Measurements from ENCODE around the gene LRRC73. TPM values are rescaled to one million over a fixed set of nuclear protein-coding genes. Genes with fewer than 3 reads are reported as not detected.
A peak's percentile ranks its signal among the peaks of the same experiment; 100 is the strongest.

Gene LRRC73
- total and polyA plus RNA-seq, 9 of the 15 experiments (the other 6 are each of a cell fraction or from before 2014, with no cell fraction given), result 0.07 to 0.55 (median 0.16) TPM; not detected in 3

DNA sequence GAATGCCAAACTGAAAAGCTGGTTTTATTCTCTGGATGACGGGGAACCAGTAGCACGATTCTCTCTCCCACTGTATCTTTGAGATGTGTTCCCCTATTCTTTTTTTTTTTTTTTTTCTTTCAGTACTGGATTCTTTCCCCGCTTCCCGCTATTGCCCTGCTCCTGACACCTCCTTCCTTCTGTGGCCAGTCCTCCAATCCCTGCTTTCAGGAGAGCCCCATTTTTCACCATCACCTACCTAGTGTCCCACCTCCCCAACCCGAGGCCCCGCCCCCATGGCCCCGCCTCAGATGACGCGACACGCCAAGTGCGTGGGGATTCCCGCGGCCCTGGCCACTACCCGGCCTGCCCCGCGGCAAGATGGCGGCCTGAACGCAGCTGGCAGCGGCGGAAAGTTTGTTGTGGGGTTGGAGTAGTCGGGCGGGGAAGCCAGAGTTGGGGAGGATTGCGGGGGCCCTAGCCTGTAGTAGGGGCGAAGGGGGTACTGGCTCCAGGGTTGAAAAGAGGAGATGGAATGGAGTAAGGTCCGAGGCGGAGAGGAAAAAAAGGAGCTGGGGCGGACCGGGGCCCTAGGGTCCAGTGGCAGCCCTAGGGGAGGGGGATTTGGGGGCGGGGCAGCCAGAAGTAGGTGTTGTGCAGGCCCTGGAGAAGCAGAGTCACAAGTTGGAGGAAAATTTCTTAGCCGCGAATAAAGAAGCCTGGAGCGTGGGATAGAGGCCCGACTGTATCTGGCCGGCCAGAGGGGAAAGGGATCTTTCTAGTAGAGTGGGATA, 32.7 kb downstream of the LRRC73 start, which contains the start of gene TJAP1 (continued):
- 0 out of 2 replicates have a peak, but pooled peaks have one; percentile 12 for TF ChIP-seq ATF7 (IDR thresholded peaks at IDR 0.05)
- no peak for TF ChIP-seq MEIS2 (IDR thresholded peaks at IDR 0.05; ENCODE audit: partially characterized antibody)
- TF ChIP-seq TEAD4 (IDR thresholded peaks at IDR 0.05; ENCODE audit: low read length), result peak; percentile 13; the same call in 1 of the 2 replicates
- TF ChIP-seq TEAD4 (CRISPR knock-in tag; IDR thresholded peaks at IDR 0.05; ENCODE audit: borderline replicate concordance), result no peak
- no peak for TF ChIP-seq HDAC6 (IDR thresholded peaks at IDR 0.05; ENCODE audit: low read depth, low read length)
- no peak for TF ChIP-seq MECOM (CRISPR knock-in tag; IDR thresholded peaks at IDR 0.05)
- no peak for TF ChIP-seq SMAD3 (CRISPR knock-in tag; conservative IDR thresholded peaks at IDR 0.05)
- no peak for TF ChIP-seq ETS2 (tag; IDR thresholded peaks at IDR 0.05; ENCODE audit: borderline replicate concordance, poor library complexity, severe bottlenecking)
- TF ChIP-seq, protein P1, sequence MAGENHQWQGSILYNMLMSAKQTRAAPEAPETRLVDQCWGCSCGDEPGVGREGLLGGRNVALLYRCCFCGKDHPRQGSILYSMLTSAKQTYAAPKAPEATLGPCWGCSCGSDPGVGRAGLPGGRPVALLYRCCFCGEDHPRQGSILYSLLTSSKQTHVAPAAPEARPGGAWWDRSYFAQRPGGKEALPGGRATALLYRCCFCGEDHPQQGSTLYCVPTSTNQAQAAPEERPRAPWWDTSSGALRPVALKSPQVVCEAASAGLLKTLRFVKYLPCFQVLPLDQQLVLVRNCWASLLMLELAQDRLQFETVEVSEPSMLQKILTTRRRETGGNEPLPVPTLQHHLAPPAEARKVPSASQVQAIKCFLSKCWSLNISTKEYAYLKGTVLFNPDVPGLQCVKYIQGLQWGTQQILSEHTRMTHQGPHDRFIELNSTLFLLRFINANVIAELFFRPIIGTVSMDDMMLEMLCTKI (IDR thresholded peaks at IDR 0.05; ENCODE audit: partially characterized antibody), result no peak
- peak; percentile 59 for TF ChIP-seq EGR1 (conservative IDR thresholded peaks at IDR 0.05)
- TF ChIP-seq SUPT5H (IDR thresholded peaks at IDR 0.05), result peak; percentile 98
- peak; percentile 89; the same call in 1 of the 2 replicates for TF ChIP-seq NFRKB (IDR thresholded peaks at IDR 0.05; ENCODE audit: low read depth)
- peak; percentile 23; the same call in 1 of the 2 replicates for TF ChIP-seq ZBTB7A (IDR thresholded peaks at IDR 0.05; ENCODE audit: borderline replicate concordance, control insufficient read depth, low read depth, low read length)
- peak; percentile 1; the same call in 1 of the 2 replicates for TF ChIP-seq SMARCA4 (IDR thresholded peaks at IDR 0.05)
- peak; percentile 39 for TF ChIP-seq HNRNPK (IDR thresholded peaks at IDR 0.05; ENCODE audit: low read depth, low read length, poor library complexity, severe bottlenecking)
- TF ChIP-seq ATF3 (IDR thresholded peaks at IDR 0.05), result peak; percentile 8; the same call in 1 of the 2 replicates
- TF ChIP-seq ATF3 (CRISPR knock-in tag; conservative IDR thresholded peaks at IDR 0.05), result no peak
- TF ChIP-seq, protein P2, sequence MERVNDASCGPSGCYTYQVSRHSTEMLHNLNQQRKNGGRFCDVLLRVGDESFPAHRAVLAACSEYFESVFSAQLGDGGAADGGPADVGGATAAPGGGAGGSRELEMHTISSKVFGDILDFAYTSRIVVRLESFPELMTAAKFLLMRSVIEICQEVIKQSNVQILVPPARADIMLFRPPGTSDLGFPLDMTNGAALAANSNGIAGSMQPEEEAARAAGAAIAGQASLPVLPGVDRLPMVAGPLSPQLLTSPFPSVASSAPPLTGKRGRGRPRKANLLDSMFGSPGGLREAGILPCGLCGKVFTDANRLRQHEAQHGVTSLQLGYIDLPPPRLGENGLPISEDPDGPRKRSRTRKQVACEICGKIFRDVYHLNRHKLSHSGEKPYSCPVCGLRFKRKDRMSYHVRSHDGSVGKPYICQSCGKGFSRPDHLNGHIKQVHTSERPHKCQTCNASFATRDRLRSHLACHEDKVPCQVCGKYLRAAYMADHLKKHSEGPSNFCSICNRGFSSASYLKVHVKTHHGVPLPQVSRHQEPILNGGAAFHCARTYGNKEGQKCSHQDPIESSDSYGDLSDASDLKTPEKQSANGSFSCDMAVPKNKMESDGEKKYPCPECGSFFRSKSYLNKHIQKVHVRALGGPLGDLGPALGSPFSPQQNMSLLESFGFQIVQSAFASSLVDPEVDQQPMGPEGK (CRISPR knock-in tag; IDR thresholded peaks at IDR 0.05; ENCODE audit: borderline replicate concordance), result no peak
- TF ChIP-seq ZNF699 (CRISPR knock-in tag; IDR thresholded peaks at IDR 0.05; ENCODE audit: insufficient replicate concordance), result no peak
- TF ChIP-seq ZZZ3 (IDR thresholded peaks at IDR 0.05), result no peak
- no peak for TF ChIP-seq TBL1XR1 (IDR thresholded peaks at IDR 0.05; ENCODE audit: low read length in 2 of 2)
- peak; percentile 93 for TF ChIP-seq ZFX (CRISPR knock-in tag; IDR thresholded peaks at IDR 0.05)

Data from K562 (cell line).